ELR (cell line): Measurements from ENCODE around the gene SH3RF1.

Experiments used
- DNase-seq: peaks from one replicate; pipeline ENCODE4 v3.0.0-alpha.2; 2015; ENCODE audit warnings: low read depth

SH3RF1 gene

GRCh38 chr4:169103966-169104412 is 166.8 kb downstream of the SH3RF1 start:
- peak; percentile 60 for DNase-seq

DNA sequence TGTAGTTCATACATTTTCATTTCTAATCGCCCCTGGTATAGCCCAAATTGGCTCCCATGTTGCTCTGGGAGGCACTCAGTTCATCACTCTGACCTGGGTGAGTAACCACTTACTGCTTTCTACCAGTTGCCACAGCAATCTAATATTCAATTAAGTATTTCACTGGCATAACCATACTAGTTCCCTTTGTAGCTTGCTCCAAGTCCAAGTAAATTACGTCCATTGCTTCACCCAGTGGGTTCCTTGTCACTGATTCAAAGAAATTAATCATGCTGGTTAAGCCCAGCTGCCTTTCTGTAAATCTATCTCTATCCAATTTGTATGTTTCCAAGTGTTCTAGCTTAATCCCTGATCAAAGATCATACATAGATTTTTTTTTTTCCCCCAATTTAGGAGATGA is 168.7 kb downstream of the SH3RF1 start:
- no peak for DNase-seq

- DNase-seq = no peak
These were observed 170.1 kb downstream of the SH3RF1 start for GRCh38 chr4:169100670-169101101.

GRCh38 chr4:169099771-169100180 is 171.0 kb downstream of the SH3RF1 start:
- no peak for DNase-seq

DNA sequence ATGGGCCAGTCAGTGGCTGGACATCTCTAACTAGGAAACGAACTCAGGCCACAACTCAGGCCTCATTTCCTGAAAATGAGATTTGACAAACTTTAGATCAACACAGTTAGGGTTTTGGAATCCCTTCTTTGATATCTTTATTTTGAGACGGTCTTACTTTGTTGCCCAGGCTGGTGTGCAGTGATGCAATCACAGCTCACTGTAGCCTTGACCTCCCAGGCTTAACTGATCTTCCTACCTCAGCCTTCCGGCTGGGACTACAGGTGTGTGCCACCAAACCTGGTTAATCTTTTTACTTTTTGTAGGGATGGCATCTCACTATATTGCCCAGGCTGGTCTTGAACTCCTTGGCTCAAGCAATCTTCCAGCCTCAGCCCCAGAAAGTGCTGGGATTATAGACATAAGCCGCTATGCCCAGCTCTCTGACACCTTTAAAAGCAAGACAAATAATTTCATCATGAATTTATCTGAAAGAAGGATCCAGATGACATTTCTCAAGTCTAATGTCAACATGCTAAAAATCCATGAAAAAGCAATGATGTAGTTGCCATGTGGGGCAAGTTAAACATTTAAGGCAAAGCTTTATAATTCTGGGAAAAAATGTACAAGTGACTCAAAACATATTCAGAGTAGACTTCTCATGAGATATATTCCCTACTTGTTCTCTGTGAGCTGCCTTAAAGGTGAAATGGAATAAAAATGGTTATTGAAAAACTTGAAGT is 171.6 kb downstream of the SH3RF1 start:
- DNase-seq = no peak

- peak; percentile 72 for DNase-seq
These were observed 172.2 kb downstream of the SH3RF1 start for GRCh38 chr4:169098532-169098931.

DNA sequence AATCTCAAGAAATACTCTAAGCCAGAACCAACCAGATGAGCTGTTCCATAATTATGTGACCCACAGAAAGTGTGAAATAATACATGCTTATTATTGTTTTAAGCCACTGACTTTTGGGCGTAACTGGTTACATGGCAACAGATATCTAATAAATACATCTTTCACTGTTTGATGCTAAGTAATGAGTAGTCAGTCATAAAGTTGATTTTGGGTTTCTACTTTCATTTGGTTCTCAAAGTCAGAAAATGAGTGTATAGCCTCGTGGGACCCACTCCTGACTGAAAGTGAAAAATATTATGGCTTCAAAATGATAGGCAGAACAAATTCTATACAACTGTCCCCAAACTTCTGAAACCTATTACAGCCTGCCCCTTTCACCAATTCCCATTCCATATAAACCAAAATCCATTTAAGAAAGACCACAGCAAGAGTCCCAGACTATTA is 172.7 kb downstream of the SH3RF1 start:
- no peak for DNase-seq

DNA sequence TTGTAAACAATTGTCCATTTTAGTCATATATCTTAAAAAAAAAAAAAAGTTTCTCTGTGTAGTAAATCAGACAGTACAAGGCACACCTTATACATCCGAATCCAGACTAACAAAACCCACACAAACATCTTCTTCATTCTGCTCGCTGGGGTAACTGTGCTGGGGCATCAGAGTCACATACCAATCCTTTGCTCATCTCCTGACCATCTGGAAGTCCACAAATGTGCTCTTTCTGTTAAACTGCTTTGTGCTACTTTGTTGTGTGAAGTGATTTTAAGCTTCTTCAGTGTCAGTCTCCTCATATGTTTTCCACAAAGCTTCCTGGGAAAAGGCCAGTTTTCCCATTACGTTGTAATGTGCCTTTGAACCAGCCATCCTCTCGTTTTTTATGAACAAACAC is 174.5 kb downstream of the SH3RF1 start:
- DNase-seq = no peak

GRCh38 chr4:169094656-169095231 is 176.0 kb downstream of the SH3RF1 start:
- DNase-seq = no peak

- DNase-seq = no peak
These were observed 177.8 kb downstream of the SH3RF1 start for GRCh38 chr4:169092889-169093522.

GRCh38 chr4:169090484-169091215 is 180.1 kb downstream of the SH3RF1 start:
- DNase-seq = no peak

DNA sequence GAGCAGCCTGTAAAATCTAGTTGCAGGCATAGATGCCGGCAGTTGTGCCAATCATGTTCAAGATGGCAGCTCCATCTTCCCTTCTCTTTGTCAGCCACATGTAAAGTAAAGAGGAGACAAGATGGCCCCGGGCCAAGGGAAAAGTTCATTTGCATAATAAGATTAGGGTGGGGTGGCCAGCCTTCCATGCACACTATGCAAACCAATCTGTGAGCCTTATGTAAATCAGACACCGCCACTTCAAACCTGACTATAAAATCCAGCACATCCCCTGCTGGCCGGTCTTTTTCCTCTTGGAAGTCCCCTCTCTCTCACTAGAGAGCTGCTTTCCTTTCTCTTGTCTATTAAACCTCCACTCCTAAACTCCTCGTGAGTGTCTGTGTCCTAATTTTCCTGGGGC is 181.8 kb downstream of the SH3RF1 start:
- DNase-seq = no peak

- DNase-seq = no peak
These were observed 185.8 kb downstream of the SH3RF1 start for GRCh38 chr4:169084954-169085353.

DNA sequence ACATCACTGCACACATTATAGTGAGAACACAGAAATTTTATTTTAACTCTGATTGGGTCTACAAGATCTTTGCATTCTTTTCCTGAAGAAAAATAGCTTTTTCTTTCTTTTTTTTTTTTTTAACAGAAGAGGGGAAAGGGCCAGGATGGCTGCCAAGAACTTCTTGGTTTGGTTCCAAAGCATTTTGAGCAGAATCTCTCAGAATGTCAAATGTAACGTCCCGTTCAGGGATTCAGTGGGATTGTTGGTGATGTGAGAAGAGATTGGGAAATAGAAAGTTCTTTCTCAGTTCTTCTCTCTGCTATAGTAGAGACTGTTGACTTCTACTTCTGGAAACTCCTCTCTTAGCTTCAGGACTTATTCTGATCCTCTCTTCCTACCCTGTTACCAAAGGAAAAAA is 189.8 kb downstream of the SH3RF1 start:
- no peak for DNase-seq

DNA sequence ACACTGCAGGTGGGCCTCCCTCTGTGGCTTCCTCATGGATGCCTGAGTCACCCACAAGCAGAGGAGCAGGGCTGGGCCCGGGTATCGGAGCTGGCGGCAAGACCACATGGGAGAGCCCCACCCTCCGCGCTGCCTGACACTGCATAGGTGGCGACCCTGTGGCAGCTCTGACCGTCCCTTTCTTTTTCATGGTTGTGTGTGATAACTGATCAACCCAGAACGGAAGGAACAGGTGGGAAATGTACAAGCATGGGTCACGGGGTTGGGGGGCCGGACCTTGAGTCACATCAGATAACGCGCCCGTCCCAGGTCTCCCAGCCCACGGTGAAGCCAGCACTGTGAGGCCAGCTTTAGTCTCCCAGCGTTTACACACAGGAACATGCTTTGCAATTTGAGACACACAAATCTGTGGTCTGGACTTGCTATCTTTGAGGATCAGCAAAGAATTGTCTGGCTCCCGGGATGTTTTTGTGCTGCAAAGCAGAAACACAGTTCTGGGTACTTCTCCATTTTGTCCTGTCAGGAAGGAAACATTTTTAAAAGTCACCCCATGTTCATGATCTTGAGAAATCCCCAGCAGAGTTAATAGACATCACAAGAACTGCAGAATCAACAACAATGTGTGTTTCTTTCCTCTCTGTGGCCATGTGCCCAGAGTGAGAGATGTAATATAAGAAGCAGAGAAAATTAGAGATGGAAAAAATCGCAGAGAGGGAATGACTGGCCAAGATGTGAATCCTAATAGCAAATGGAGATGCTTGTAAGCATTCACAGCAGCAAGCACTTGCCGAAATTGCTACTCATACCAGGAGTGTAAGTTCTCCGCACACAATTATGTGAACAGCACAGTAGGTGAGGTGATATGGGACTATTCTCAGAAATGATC is 190.6 kb downstream of the SH3RF1 start:
- DNase-seq = no peak

GRCh38 chr4:169074117-169074516 is 196.6 kb downstream of the SH3RF1 start:
- no peak for DNase-seq

GRCh38 chr4:169071747-169072146 is 199.0 kb downstream of the SH3RF1 start:
- DNase-seq = no peak

DNA sequence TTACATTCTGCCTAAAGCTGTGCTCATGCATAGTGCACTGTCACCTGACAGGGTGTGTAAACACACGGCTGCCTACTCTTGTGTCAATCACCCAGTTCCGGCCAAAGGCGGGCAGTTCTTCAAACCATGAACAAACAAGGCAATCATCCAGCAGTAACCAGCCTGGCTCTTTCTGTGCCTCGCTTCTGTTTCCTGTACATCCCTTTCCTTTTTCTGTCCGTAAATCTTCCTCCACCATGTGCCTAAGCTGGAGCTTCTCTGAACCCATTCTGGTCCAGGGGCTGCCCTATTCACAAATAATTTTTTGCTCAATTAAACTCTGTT is 199.9 kb downstream of the SH3RF1 start:
- peak; percentile 44 for DNase-seq

DNA sequence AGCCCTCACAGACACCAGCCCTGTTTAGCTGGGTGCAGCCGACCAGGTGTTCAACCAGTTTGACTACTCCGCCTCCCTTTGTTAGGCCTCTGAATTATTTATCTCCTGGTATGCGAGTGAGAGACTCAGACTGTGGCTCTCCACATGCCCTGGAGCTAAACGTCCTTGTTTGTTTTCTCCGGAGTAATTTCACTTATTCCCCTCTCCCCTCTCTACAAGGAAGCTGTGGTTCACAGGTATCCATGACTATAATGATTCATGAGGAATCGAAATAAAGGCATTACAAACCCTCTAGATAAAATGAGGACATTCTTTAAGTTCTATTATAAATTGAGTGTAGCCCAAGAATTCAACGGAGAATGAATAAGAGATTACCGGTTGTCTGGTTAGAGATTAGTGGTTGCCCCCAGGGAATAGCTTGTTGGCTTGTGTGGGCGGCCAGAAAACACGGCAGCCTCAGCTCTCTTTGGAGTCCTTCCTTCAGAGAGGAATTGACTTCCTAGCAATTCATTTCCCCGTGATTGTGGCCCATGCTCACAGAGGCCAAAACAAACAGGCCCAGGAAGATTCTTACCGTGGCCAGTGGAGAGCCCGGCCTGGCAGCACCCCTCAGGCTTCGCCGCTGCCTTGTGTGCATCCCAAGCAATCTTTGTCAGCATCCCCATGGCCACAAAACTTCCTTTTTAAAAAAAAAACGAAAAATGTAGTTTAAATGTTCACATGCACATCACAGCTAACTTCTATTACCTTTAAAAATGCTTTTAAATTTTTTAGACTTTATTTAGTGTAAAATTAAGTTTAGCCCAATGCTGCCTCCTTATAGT is 200.5 kb downstream of the SH3RF1 start:
- DNase-seq = peak; percentile 94

- DNase-seq = no peak
These were observed 202.3 kb downstream of the SH3RF1 start for GRCh38 chr4:169068423-169068822.

DNA sequence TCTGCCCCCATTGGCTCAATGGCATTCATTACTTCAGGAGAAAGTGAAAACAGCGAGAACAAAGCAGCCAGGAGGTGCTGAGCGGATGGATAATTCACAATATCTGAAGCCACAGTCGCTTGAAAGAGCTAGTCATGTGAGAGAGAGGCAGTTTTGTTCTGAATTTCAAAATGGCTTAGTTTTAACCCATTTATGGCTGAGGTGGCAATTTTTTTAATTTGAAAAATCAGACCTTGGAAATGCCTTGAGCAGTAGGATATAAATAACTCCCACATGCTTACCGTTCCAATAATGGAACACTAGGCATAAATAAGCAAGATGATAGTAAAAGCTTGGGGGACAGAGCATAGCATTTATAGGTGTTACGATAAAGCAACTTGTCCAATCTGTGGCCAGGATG is 203.8 kb downstream of the SH3RF1 start:
- DNase-seq = no peak
